Coronary artery (tissue), 2 donors: ENCODE measurements around the gene CIB4.

Experiments
- DNase-seq: peaks from one replicate; pipeline ENCODE4 v3.0.0-alpha.2; 2017; ENCODE audit warnings: low spot score
- H3K27ac ChIP-seq, 2 donors: fragments of 200-600 bp; sonication (generic); one replicate each; pipeline ENCODE4 v1.5.1; 2016 to 2019
- H3K4me3 ChIP-seq: fragments of 200-600 bp; sonication (generic); 2 replicates; pipeline ENCODE4 v1.5.1; 2016; ENCODE audit warnings: mild to moderate bottlenecking, moderate library complexity
- TF ChIP-seq, protein P1 (sequence below): fragments of 200-600 bp; sonication (generic); IDR thresholded peaks from one replicate; pipeline ENCODE4 v1.5.1; 2019; ENCODE audit warnings: antibody characterized with exemption

The CIB4 gene

GRCh38 chr2:26634636-26635230 is 6.4 kb downstream of the CIB4 start:
- DNase-seq: no peak
- TF ChIP-seq, protein P1, sequence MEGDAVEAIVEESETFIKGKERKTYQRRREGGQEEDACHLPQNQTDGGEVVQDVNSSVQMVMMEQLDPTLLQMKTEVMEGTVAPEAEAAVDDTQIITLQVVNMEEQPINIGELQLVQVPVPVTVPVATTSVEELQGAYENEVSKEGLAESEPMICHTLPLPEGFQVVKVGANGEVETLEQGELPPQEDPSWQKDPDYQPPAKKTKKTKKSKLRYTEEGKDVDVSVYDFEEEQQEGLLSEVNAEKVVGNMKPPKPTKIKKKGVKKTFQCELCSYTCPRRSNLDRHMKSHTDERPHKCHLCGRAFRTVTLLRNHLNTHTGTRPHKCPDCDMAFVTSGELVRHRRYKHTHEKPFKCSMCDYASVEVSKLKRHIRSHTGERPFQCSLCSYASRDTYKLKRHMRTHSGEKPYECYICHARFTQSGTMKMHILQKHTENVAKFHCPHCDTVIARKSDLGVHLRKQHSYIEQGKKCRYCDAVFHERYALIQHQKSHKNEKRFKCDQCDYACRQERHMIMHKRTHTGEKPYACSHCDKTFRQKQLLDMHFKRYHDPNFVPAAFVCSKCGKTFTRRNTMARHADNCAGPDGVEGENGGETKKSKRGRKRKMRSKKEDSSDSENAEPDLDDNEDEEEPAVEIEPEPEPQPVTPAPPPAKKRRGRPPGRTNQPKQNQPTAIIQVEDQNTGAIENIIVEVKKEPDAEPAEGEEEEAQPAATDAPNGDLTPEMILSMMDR: no peak
- H3K4me3 ChIP-seq: no peak overlapping the region
- no peak overlapping the region for H3K27ac ChIP-seq

DNA sequence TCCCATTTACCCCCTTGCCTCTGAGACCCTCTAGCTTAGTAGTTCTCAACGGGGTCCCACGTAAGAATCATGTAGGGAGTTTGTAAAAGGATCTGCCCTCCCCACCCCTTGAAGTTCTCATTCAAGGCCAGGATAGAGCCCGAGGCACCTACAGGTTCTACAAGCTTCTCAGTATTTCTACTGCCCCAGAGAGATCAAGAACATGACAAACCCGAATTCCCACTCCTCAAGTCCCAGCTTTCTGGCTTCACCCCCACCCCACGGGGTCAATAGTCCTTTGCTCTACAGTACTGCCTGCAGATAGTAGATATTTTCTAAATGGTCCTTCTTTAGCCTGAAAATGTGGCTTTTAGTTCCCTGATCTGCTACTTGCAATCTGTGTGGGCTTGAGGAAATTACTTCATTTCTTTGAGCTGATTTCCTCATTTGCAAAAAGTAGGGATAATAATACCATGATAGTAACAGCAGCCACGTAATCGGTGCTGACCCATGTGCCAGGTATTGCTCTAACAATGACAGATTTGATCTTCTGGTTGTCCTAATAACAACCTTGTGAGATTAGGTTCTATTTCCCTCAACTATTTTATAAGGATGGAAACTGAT is 7.1 kb downstream of the CIB4 start:
- no peak for DNase-seq
- H3K4me3 ChIP-seq: no peak overlapping the region
- TF ChIP-seq, protein P1: no peak
- H3K27ac ChIP-seq: no peak overlapping the region

GRCh38 chr2:26633351-26633945 is 7.7 kb downstream of the CIB4 start:
- no peak for DNase-seq
- no peak overlapping the region for H3K27ac ChIP-seq
- TF ChIP-seq, protein P1: no peak
- no peak overlapping the region for H3K4me3 ChIP-seq

DNA sequence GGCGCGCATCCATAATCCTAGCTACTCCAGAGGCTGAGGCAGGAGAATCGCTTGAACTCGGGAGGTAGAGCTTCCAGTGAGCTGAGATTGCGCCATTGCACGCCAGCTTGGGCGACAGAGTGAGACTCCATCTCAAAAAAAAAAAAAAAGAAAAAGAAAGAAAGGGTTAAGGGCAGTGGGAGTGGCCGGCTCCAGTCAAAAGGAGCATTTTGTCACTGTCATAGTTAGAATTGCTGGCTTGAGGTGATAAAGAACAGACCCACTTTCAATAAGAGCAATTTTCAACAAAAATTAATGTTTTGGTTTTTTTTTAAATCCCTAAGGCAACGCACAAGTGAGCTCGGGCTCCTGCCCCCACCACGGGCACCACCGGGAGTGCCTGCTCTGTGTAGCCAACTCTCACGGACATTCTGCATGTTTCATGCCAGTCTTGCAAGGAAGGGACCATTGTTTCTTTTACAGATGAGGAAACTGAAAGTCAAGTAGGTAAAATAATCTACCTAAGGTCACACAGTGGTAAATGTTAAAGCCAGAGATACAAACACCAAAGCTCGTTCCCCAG is 8.5 kb downstream of the CIB4 start:
- H3K4me3 ChIP-seq: no peak overlapping the region
- DNase-seq: no peak
- TF ChIP-seq, protein P1: no peak
- H3K27ac ChIP-seq: no peak overlapping the region

DNA sequence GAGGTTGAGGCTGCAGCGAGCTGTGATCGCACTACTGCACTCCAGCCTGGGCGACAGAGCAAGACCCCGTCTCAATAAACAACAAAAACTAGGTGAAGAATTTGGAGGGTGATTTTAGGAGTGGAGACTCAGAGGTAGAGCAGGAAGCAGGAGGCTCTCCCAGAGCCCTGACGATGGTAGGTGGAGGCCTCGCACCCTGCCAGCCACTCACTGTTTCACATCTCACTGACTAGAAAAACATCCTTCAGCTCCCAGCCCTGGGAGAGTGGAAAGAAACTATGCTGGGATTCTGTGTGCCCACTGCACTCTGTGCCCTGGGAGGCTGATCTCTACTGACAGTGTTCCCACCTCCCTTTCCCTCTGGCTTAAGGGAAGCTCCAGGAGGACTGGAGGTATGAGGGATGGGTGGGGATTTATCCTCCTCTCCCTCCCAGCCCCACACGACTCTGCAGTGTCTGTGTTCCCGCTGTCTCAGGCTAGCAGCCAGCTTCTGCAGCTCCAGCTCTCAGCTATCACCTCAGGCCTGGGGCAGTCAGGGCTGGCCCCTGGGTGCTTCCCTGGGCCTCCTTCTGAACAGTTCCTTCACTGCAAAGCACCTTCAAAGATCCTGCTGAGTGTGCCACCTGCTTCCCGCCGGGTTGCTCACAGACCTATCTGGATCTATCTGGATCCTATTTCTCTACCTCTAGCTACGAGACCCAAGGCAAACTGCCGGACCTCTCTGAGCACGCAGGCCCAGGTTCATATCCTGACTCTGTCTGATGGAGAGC is 9.6 kb downstream of the CIB4 start:
- Histone ChIP-seq H3K27ac (no peak overlapping the region), H3K4me3 (no peak overlapping the region)
- DNase-seq: no peak
- TF ChIP-seq, protein P1: no peak

GRCh38 chr2:26630669-26631360 is 10.4 kb downstream of the CIB4 start:
- no peak for DNase-seq
- no peak overlapping the region for H3K27ac ChIP-seq
- TF ChIP-seq, protein P1: no peak

More at GRCh38 chr2:26630669-26631360, 10.4 kb downstream of the CIB4 start:
- no peak overlapping the region for H3K4me3 ChIP-seq
